ENCODE data around the gene LIG3. TPM values are rescaled to one million over a fixed set of nuclear protein-coding genes. Genes with fewer than 3 reads are reported as not detected.

The LIG3 gene
- total and polyA plus RNA-seq, 2 of the 13 experiments (the other 11 are each of a cell fraction or from before 2014, with no cell fraction given): 34.4 to 36.2 TPM

GRCh38 chr17:34980353-34980680 lies at the start of gene LIG3 (continued):
- TF ChIP-seq ELK4 (CRISPR knock-in tag; IDR thresholded peaks at IDR 0.05; ENCODE audit: borderline replicate concordance): no peak
- TF ChIP-seq BRD4 (CRISPR knock-in tag; IDR thresholded peaks at IDR 0.05): no peak; the same call in 1 of the 2 replicates
- TF ChIP-seq PHF20 (CRISPR knock-in tag; IDR thresholded peaks at IDR 0.05): peak; percentile 51; the same call in 1 of the 2 replicates
- TF ChIP-seq ZNF660 (CRISPR knock-in tag; IDR thresholded peaks at IDR 0.05; ENCODE audit: borderline replicate concordance, low read depth): no peak
- no peak for TF ChIP-seq SNAI1 (CRISPR knock-in tag; IDR thresholded peaks at IDR 0.05; ENCODE audit: borderline replicate concordance)
- no peak for TF ChIP-seq HHEX (CRISPR knock-in tag; IDR thresholded peaks at IDR 0.05)
- no peak for TF ChIP-seq SYNCRIP (IDR thresholded peaks at IDR 0.05; ENCODE audit: insufficient read depth, low read depth, low read length)
- peak; percentile 7; the same call in 1 of the 2 replicates for TF ChIP-seq NRL (CRISPR knock-in tag; IDR thresholded peaks at IDR 0.05; ENCODE audit: borderline replicate concordance)
- TF ChIP-seq ZNF644 (CRISPR knock-in tag; IDR thresholded peaks at IDR 0.05; ENCODE audit: low read depth): no peak
- TF ChIP-seq MTF2 (CRISPR knock-in tag; IDR thresholded peaks at IDR 0.05; ENCODE audit: borderline replicate concordance): no peak
- no peak for TF ChIP-seq ZBTB33 (CRISPR knock-in tag; IDR thresholded peaks at IDR 0.05)
- no peak for TF ChIP-seq MTA3 (CRISPR knock-in tag; IDR thresholded peaks at IDR 0.05)
- no peak for TF ChIP-seq RARG (CRISPR knock-in tag; IDR thresholded peaks at IDR 0.05; ENCODE audit: low read depth)
- TF ChIP-seq ZNF740 (CRISPR knock-in tag; IDR thresholded peaks at IDR 0.05): no peak
- TF ChIP-seq SNRNP70 (IDR thresholded peaks at IDR 0.05; ENCODE audit: low read depth, low read length): no peak
- TF ChIP-seq GRHL1 (CRISPR knock-in tag; conservative IDR thresholded peaks at IDR 0.05): no peak
- TF ChIP-seq ZSCAN9 (CRISPR knock-in tag; IDR thresholded peaks at IDR 0.05; ENCODE audit: borderline replicate concordance): no peak
- TF ChIP-seq ZNF101 (CRISPR knock-in tag; IDR thresholded peaks at IDR 0.05; ENCODE audit: borderline replicate concordance, low read depth): no peak
- no peak for TF ChIP-seq ZXDC (CRISPR knock-in tag; IDR thresholded peaks at IDR 0.05)
- TF ChIP-seq HOMEZ (CRISPR knock-in tag; IDR thresholded peaks at IDR 0.05; ENCODE audit: low read depth): peak; percentile 17; the same call in 1 of the 2 replicates
- peak; percentile 56; the same call in 1 of the 2 replicates for TF ChIP-seq FOSL2 (CRISPR knock-in tag; IDR thresholded peaks at IDR 0.05)
- TF ChIP-seq ZNF484 (CRISPR knock-in tag; IDR thresholded peaks at IDR 0.05; ENCODE audit: borderline replicate concordance, low read depth): no peak

All from HepG2 (cell line).